H1 (cell line): ENCODE results near the gene CDK5RAP2. TPM values are rescaled to one million over a fixed set of nuclear protein-coding genes. Genes with fewer than 3 reads are reported as not detected.

Experiments
- CTCF ChIA-PET: fragments of 300-600 bp; sonication (Branson Sonifier 250); formaldehyde crosslinking; loops from one replicate; lab custom pipeline; 2021; ENCODE audit not compliant: partially characterized antibody; lab: Charles Lee
- POLR2A ChIA-PET: fragments of 300-600 bp; sonication (Branson Sonifier 250); formaldehyde crosslinking; loops from one replicate; lab custom pipeline; 2021; ENCODE audit warnings: inconsistent platforms; ENCODE audit not compliant: partially characterized antibody; lab: Charles Lee
- DNase-seq, 2 experiments: peaks; one replicate each; pipeline versions ENCODE4 v3.0.0 to v3.0.0-alpha.2; 2010 to 2022; ENCODE audit warnings: low spot score in 2 of 2, low read depth in 1 of 2, mixed read lengths in 1 of 2
- FAIRE-seq: peaks from 2 replicates; lab custom pipeline; 2011; peaks lifted over from hg19 to GRCh38; lab: Jason Lieb, UNC
- H2AFZ ChIP-seq: 2 replicates; pipeline ENCODE4 v1.8.1; 2012; ENCODE audit warnings: low read length, inconsistent platforms
- H2AK5ac ChIP-seq: 2 replicates; pipeline ENCODE4 v1.6.1; 2013; ENCODE audit warnings: low read depth, low read length
- H2BK120ac ChIP-seq: replicated peaks from 2 replicates; pipeline ENCODE3; 2013; ENCODE audit warnings: low read depth, low read length, inconsistent platforms
- H2BK12ac ChIP-seq: 2 replicates; pipeline ENCODE4 v1.6.1; 2013; ENCODE audit warnings: low read depth, low read length
- H2BK15ac ChIP-seq: 2 replicates; pipeline ENCODE4 v1.6.1; 2013; ENCODE audit warnings: low read length
- H2BK20ac ChIP-seq: 2 replicates; pipeline ENCODE4 v1.6.1; 2013; ENCODE audit warnings: low read length
- H2BK5ac ChIP-seq: 2 replicates; pipeline ENCODE4 v1.6.1; 2013; ENCODE audit warnings: low read depth, low read length
- H3K14ac ChIP-seq: 2 replicates; pipeline ENCODE4 v1.6.1; 2013; ENCODE audit warnings: inconsistent platforms; ENCODE audit not compliant: insufficient read length
- H3K18ac ChIP-seq: 2 replicates; pipeline ENCODE4 v1.6.1; 2013; ENCODE audit warnings: low read length; ENCODE audit errors: extremely low read depth
- H3K23ac ChIP-seq: 2 replicates; pipeline ENCODE4 v1.6.1; 2013; ENCODE audit warnings: inconsistent platforms; ENCODE audit not compliant: insufficient read length
- H3K23me2 ChIP-seq: 2 replicates; pipeline ENCODE4 v1.6.1; 2013; ENCODE audit warnings: low read depth, low read length
- H3K27ac ChIP-seq: 2 replicates; pipeline ENCODE4 v1.6.1; 2011; ENCODE audit warnings: low read depth, low read length, inconsistent platforms
- H3K27me3 ChIP-seq, 4 experiments: replicated peaks in 1 of 4; 1 replicate in 1 of 4; 2 replicates in 3 of 4; pipeline versions ENCODE4 v1.6.1 to v1.8.1; 2011 to 2013; ENCODE audit warnings: low read length in 3 of 4, mild to moderate bottlenecking in 3 of 4, inconsistent platforms in 2 of 4, mixed read lengths in 2 of 4, moderate library complexity in 1 of 4; ENCODE audit not compliant: control insufficient read depth in 3 of 4, insufficient read depth in 3 of 4; ENCODE audit errors: extremely low read depth in 1 of 4
- H3K36me3 ChIP-seq, 4 experiments: 2 replicates each; pipeline versions ENCODE4 v1.6.1 to v1.8.1; 2011 to 2013; ENCODE audit warnings: mild to moderate bottlenecking in 4 of 4, low read length in 3 of 4, moderate library complexity in 2 of 4, control low read depth in 1 of 4, inconsistent platforms in 1 of 4; ENCODE audit not compliant: insufficient read depth in 4 of 4, control insufficient read depth in 2 of 4
- H3K4ac ChIP-seq: replicated peaks from 2 replicates; pipeline ENCODE3; 2013; ENCODE audit warnings: low read length, low read depth, mixed read lengths, inconsistent platforms; ENCODE audit not compliant: insufficient read length
- H3K4me1 ChIP-seq, 4 experiments: replicated peaks in 1 of 4; 1 replicate in 1 of 4; 2 replicates in 3 of 4; pipeline versions ENCODE4 v1.6.1 to v1.8.1; 2011 to 2013; ENCODE audit warnings: low read length in 3 of 4, inconsistent platforms in 2 of 4, mixed read lengths in 1 of 4; ENCODE audit not compliant: insufficient read depth in 4 of 4, control insufficient read depth in 3 of 4
- H3K4me2 ChIP-seq, 2 experiments: 2 replicates each; pipeline versions ENCODE4 v1.6.1 to v1.8.1; 2011 to 2013; ENCODE audit warnings: low read depth in 2 of 2, low read length in 2 of 2, control low read depth in 1 of 2, inconsistent platforms in 1 of 2, mild to moderate bottlenecking in 1 of 2; ENCODE audit not compliant: insufficient read depth in 1 of 2
- H3K4me3 ChIP-seq, 4 experiments: fragments of 200-600, 300-600 bp in 1 of 4; sonication (generic), shearing (Covaris generic), sonication (Bioruptor Twin) in 1 of 4; 2 replicates each; pipeline versions ENCODE4 v1.5.1 to v1.8.1; 2011 to 2016; ENCODE audit warnings: low read length in 4 of 4, low read depth in 3 of 4, control low read depth in 2 of 4, inconsistent platforms in 2 of 4, mild to moderate bottlenecking in 2 of 4, mixed read lengths in 1 of 4, moderate library complexity in 1 of 4; ENCODE audit not compliant: insufficient read depth in 2 of 4; ENCODE audit errors: extremely low read depth in 1 of 4
- H3K56ac ChIP-seq: replicated peaks from 2 replicates; pipeline ENCODE3; 2013; ENCODE audit warnings: low read depth, mild to moderate bottlenecking, mixed read lengths, low read length, inconsistent platforms; ENCODE audit not compliant: insufficient read length
- H3K79me1 ChIP-seq: 2 replicates; pipeline ENCODE4 v1.6.1; 2013; ENCODE audit warnings: low read depth, low read length, control low read depth
- H3K79me2 ChIP-seq, 2 experiments: 2 replicates each; pipeline versions ENCODE4 v1.6.1 to v1.8.1; 2012 to 2013; ENCODE audit warnings: low read length in 2 of 2, mild to moderate bottlenecking in 2 of 2, inconsistent platforms in 1 of 2; ENCODE audit not compliant: insufficient read depth in 2 of 2, control insufficient read depth in 1 of 2
- H3K9ac ChIP-seq, 4 experiments: replicated peaks in 1 of 4; 1 replicate in 1 of 4; 2 replicates in 3 of 4; pipeline versions ENCODE4 v1.6.1 to v1.8.1; 2011 to 2013; ENCODE audit warnings: low read depth in 3 of 4, low read length in 3 of 4, control low read depth in 2 of 4, mild to moderate bottlenecking in 2 of 4, moderate library complexity in 2 of 4, inconsistent platforms in 1 of 4; ENCODE audit errors: extremely low read depth in 1 of 4
- H3K9me3 ChIP-seq, 2 experiments: 2 replicates each; pipeline versions ENCODE4 v1.6.1 to v1.8.1; 2012 to 2013; ENCODE audit warnings: mild to moderate bottlenecking in 2 of 2, moderate library complexity in 2 of 2, control low read depth in 1 of 2, inconsistent platforms in 1 of 2, low read depth in 1 of 2, low read length in 1 of 2, mixed read lengths in 1 of 2; ENCODE audit not compliant: insufficient read depth in 2 of 2
- H4K20me1 ChIP-seq, 2 experiments: replicated peaks in 1 of 2; 2 replicates each; pipeline versions ENCODE3 to v1.8.1; 2011 to 2013; ENCODE audit warnings: inconsistent platforms in 2 of 2, low read length in 2 of 2, mild to moderate bottlenecking in 1 of 2; ENCODE audit not compliant: insufficient read depth in 2 of 2, control insufficient read depth in 1 of 2
- H4K5ac ChIP-seq: 2 replicates; pipeline ENCODE4 v1.6.1; 2013; ENCODE audit warnings: low read length, low read depth, mixed read lengths, inconsistent platforms; ENCODE audit not compliant: insufficient read length
- H4K8ac ChIP-seq: 2 replicates; pipeline ENCODE4 v1.8.0; 2013; ENCODE audit warnings: mild to moderate bottlenecking, moderate library complexity, low read length, inconsistent platforms; ENCODE audit not compliant: insufficient read depth; ENCODE audit errors: extremely low read depth
- H4K91ac ChIP-seq: replicated peaks from 2 replicates; pipeline ENCODE3; 2013; ENCODE audit warnings: low read length, mixed read lengths, inconsistent platforms; ENCODE audit not compliant: insufficient read length
- CBX8 ChIP-seq: fragments of 300-800, 300-1000 bp; sonication (generic); IDR thresholded peaks from 2 replicates; pipeline ENCODE4 v1.7.1; 2016; ENCODE audit warnings: low read depth, low read length, borderline replicate concordance
- HDAC6 ChIP-seq: IDR thresholded peaks from one replicate; pipeline ENCODE4 v1.7.1; 2012; ENCODE audit warnings: low read depth, mild to moderate bottlenecking, inconsistent platforms, low read length, moderate library complexity
- RNF2 ChIP-seq: fragments of 200-900, 300-1000 bp; sonication (generic); IDR thresholded peaks from 2 replicates; pipeline ENCODE4 v1.7.1; 2016; ENCODE audit warnings: borderline replicate concordance, low read depth, mild to moderate bottlenecking, antibody characterized with exemption, low read length; ENCODE audit not compliant: poor library complexity, severe bottlenecking; ENCODE audit errors: missing control alignments
- WGBS, 2 experiments: shearing (Covaris generic) in 1 of 2; methylation state at CpG; one replicate each; pipeline versions ENCODE4 v1.1.6 to v1.1.7; 2013 to 2015; ENCODE audit warnings: low lambda C conversion rate in 2 of 2, mixed read lengths in 2 of 2, inconsistent platforms in 1 of 2, low coverage in 1 of 2, missing lambda C conversion rate in 1 of 2; ENCODE audit not compliant: insufficient replicate concordance in 2 of 2, insufficient coverage in 1 of 2, insufficient read length in 1 of 2; ENCODE audit errors: extremely low coverage in 1 of 2, missing lambda C conversion rate in 1 of 2; 5-methylcytosine and 5-hydroxymethylcytosine counted together
- polyA plus RNA-seq, 7 experiments: library from polyadenylated mRNA; depleted of rRNA in 3 of 7; stranded (reverse) in 5 of 7; unstranded in 2 of 7; fragments of >200 nt in 5 of 7; fragments of 200-250 nt in 2 of 7; gene quantifications; 1 replicate in 5 of 7; 2 replicates in 1 of 7; 4 replicates in 1 of 7; pipeline versions ENCODE4 v1.2.1 to v1.2.3, GENCODE V29; 2011 to 2013; ENCODE audit warnings: missing spikeins in 2 of 7, mixed read lengths in 2 of 7
- total RNA-seq: library from RNA; stranded (reverse); fragmentation: NEBNext Ultra II Directional; extraction: Animal tissue kit (Norgen Biotek cat#: 25700); gene quantifications from 2 replicates; pipeline ENCODE4 v1.2.1, GENCODE V29; 2021

CDK5RAP2 gene
- total and polyA plus RNA-seq, 2 of the 8 experiments (the other 6 are each of a cell fraction or from before 2014, with no cell fraction given): 19.8 to 49.4 TPM

DNA sequence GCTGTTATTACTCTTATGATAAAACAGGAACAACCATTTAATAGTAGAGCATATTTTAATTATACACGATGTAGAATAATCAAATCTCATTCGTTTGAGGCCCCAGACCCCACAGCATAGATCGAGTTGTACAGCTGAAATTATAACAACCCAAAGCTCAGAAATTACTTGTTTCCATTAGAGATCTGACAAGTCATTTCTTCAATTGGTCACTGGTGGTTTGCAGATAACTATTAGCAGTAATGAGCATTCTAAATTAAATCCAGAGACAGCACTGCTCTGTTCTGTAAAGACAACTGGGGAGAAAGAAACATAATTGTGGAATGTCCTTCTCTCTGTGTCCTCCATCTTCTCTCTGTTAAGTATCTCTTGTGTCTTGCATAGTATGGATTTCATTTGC is 12.9 kb downstream of the CDK5RAP2 start:
- Histone ChIP-seq H3K9ac (no peak overlapping the region), H3K56ac (no peak overlapping the region), H2BK5ac (no peak overlapping the region), H2AK5ac (no peak overlapping the region), H3K27me3 (no peaks in the 10 kb centered on the region), H3K4me3 (no peak overlapping the region), H4K8ac (no peak overlapping the region), H3K79me1 (peaks cover 11% of the 10 kb centered on the region; the same call in 1 of the 2 replicates), H2BK120ac (no peak overlapping the region), H3K9me3 (no peaks in the 10 kb centered on the region), H3K4ac (no peak overlapping the region), H3K23me2 (no peaks in the 10 kb centered on the region), H2AFZ (no peak overlapping the region), H2BK12ac (no peak overlapping the region), H3K79me2 (peaks cover 0 to 21% of the 10 kb centered on the region in 2 experiments; a peak in 2 of 4 replicates), H4K5ac (no peak overlapping the region), H2BK15ac (no peak overlapping the region), H3K27ac (no peak overlapping the region), H3K18ac (no peak overlapping the region), H3K36me3 (peaks cover 22 to 72% (median 40%) of the 10 kb centered on the region in 4 experiments; a peak in 7 of 8 replicates), H3K4me1 (no peaks in the 10 kb centered on the region), H3K23ac (no peak overlapping the region), H2BK20ac (no peak overlapping the region), H4K91ac (no peak overlapping the region), H4K20me1 (peaks cover 0 to 17% of the 10 kb centered on the region in 2 experiments), H3K4me2 (no peak overlapping the region), H3K14ac (no peak overlapping the region)
- no peak for DNase-seq
- POLR2A ChIA-PET: no interaction called here
- 93% methylated on average over 3 of the region's 3 CpGs; no CpG with 5 or more reads in 1 of the 2 experiments for WGBS, 2 experiments
- no peak for TF ChIP-seq HDAC6
- TF ChIP-seq RNF2: no peak
- no peak for TF ChIP-seq CBX8
- CTCF ChIA-PET: interaction anchor here (1.1 kb wide), 1 partner anchor 10 kb away, joined by 3 read pairs; no protein-coding TSS in a partner anchor
- no peak for FAIRE-seq
